ENCODE measurements around the gene DZIP3.

Gene DZIP3

GRCh38 chr3:108589081-108589997 is at the start of gene DZIP3, which contains the start of gene CIP2A:
TSS of gene DZIP3 (plus strand) at chr3:108589722. CDS start at chr3:108605407, 15,685 bp downstream.
TSS of gene CIP2A (minus strand) at chr3:108589438. CDS start at chr3:108589375, 63 bp downstream.
- DNase-seq (ENCODE audit: low spot score), result peak; percentile 83

GRCh38 chr3:108546247-108546646 is 43.3 kb upstream of the DZIP3 start:
- no peak for DNase-seq (ENCODE audit: low spot score)

GRCh38 chr3:108546692-108547091 is 42.8 kb upstream of the DZIP3 start:
- no peak for DNase-seq (ENCODE audit: low spot score)

- no peak for DNase-seq (ENCODE audit: low spot score)
Measured at GRCh38 chr3:108548304-108548703, 41.2 kb upstream of the DZIP3 start.

- no peak for DNase-seq (ENCODE audit: low spot score)
Measured at GRCh38 chr3:108548886-108549285, 40.6 kb upstream of the DZIP3 start.

- peak; percentile 42 for DNase-seq (ENCODE audit: low spot score)
Measured at GRCh38 chr3:108552267-108553159, 37.0 kb upstream of the DZIP3 start.

GRCh38 chr3:108554229-108554628 is 35.3 kb upstream of the DZIP3 start:
- DNase-seq (ENCODE audit: low spot score), result no peak

GRCh38 chr3:108554913-108555571 is 34.5 kb upstream of the DZIP3 start:
- DNase-seq (ENCODE audit: low spot score), result no peak

GRCh38 chr3:108555966-108556581 is 33.4 kb upstream of the DZIP3 start:
- DNase-seq (ENCODE audit: low spot score), result no peak

GRCh38 chr3:108562565-108562964 is 27.0 kb upstream of the DZIP3 start:
- no peak for DNase-seq (ENCODE audit: low spot score)

GRCh38 chr3:108564564-108564963 is 25.0 kb upstream of the DZIP3 start:
- DNase-seq (ENCODE audit: low spot score), result no peak

GRCh38 chr3:108565506-108565905 is 24.0 kb upstream of the DZIP3 start:
- no peak for DNase-seq (ENCODE audit: low spot score)

- DNase-seq (ENCODE audit: low spot score), result no peak
Measured at GRCh38 chr3:108566599-108566998, 22.9 kb upstream of the DZIP3 start.

- DNase-seq (ENCODE audit: low spot score), result no peak
Measured at GRCh38 chr3:108569336-108569735, 20.2 kb upstream of the DZIP3 start.

GRCh38 chr3:108578064-108578463 is 11.5 kb upstream of the DZIP3 start:
- no peak for DNase-seq (ENCODE audit: low spot score)

GRCh38 chr3:108588601-108589000 is 921 bp upstream of the DZIP3 start:
- no peak for DNase-seq (ENCODE audit: low spot score)

- no peak for DNase-seq (ENCODE audit: low spot score)
Measured at GRCh38 chr3:108589998-108590323, 439 bp downstream of the DZIP3 start.

- DNase-seq (ENCODE audit: low spot score), result no peak
Measured at GRCh38 chr3:108590460-108590859, 938 bp downstream of the DZIP3 start.

GRCh38 chr3:108595321-108595720 is 5.8 kb downstream of the DZIP3 start:
- DNase-seq (ENCODE audit: low spot score), result no peak

- no peak for DNase-seq (ENCODE audit: low spot score)
Measured at GRCh38 chr3:108598375-108598774, 8.9 kb downstream of the DZIP3 start.

- DNase-seq (ENCODE audit: low spot score), result no peak
Measured at GRCh38 chr3:108599677-108600409, 10.3 kb downstream of the DZIP3 start.

All from putamen (tissue), 1 donor.